ENCODE data around the gene CEP68.

The CEP68 gene

DNA sequence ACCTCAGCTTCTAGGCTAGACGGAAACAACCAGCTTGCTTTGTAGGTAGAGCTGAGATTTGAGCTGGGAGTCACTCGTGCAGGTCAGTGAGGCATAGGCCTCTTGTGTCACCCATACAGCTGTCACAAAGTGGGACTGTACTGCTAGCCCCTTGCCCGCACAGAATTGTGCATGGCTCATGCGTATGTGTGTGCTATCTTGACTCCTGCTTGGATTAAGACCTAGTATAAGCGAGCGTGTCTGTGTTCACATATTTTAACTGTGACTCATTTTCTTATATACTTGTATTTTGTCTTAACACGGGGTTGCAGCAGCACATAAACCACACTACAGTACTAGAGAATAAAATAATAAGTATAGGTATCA, 20.1 kb downstream of the CEP68 start:
- Histone ChIP-seq H3K36me3 (ENCODE audit: insufficient read depth, low read length) (peaks cover 65% of the 10 kb centered on the region), H3K9me3 (replicated peaks; ENCODE audit: low read length) (no peaks in the 10 kb centered on the region), H3K9ac (ENCODE audit: low read depth, low read length) (no peak overlapping the region), H3K27me3 (ENCODE audit: control insufficient read depth, insufficient read depth, low read length) (no peaks in the 10 kb centered on the region), H3K4me2 (ENCODE audit: low read length) (peak overlapping the region; percentile 44), H3K4me1 (ENCODE audit: control insufficient read depth, insufficient read depth, low read length) (peaks cover 26% of the 10 kb centered on the region), H3K4me3 (ENCODE audit: low read length) (no peak overlapping the region)

GRCh38 chr2:65077898-65078297, 21.7 kb downstream of the CEP68 start:
- no peaks in the 10 kb centered on the region for H3K27me3 ChIP-seq (ENCODE audit: control insufficient read depth, insufficient read depth, low read length)
- no peak overlapping the region for H3K9ac ChIP-seq (ENCODE audit: low read depth, low read length)
- H3K36me3 ChIP-seq (ENCODE audit: insufficient read depth, low read length) = peaks cover 63% of the 10 kb centered on the region
- H3K9me3 ChIP-seq (replicated peaks; ENCODE audit: low read length) = no peaks in the 10 kb centered on the region
- no peak overlapping the region for H3K4me2 ChIP-seq (ENCODE audit: low read length)
- no peak overlapping the region for H3K4me3 ChIP-seq (ENCODE audit: low read length)
- peaks cover 26% of the 10 kb centered on the region for H3K4me1 ChIP-seq (ENCODE audit: control insufficient read depth, insufficient read depth, low read length)

DNA sequence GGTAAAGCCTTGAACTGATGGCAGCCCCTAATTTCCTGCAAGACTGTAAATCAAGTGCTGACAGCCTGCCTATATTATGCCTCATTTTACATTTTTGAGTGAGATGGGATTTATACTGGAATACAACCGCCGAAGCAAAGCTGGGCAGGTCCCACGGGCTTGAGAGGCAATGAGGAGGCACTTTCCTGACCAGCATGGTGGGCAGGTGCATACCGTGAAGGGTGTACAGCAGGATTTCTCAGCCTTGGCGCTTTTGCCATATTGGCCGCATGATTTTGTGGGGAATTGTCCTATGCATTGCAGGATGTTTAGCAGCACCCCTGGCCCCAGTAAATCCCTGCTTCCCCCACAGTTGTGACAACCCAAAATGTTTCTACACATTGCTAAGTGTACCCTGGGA, 22.8 kb downstream of the CEP68 start:
- H3K4me2 ChIP-seq (ENCODE audit: low read length) = no peak overlapping the region
- no peaks in the 10 kb centered on the region for H3K27me3 ChIP-seq (ENCODE audit: control insufficient read depth, insufficient read depth, low read length)
- H3K9ac ChIP-seq (ENCODE audit: low read depth, low read length) = no peak overlapping the region
- H3K36me3 ChIP-seq (ENCODE audit: insufficient read depth, low read length) = peaks cover 63% of the 10 kb centered on the region
- peaks cover 26% of the 10 kb centered on the region for H3K4me1 ChIP-seq (ENCODE audit: control insufficient read depth, insufficient read depth, low read length)
- H3K4me3 ChIP-seq (ENCODE audit: low read length) = no peak overlapping the region
- H3K9me3 ChIP-seq (replicated peaks; ENCODE audit: low read length) = no peaks in the 10 kb centered on the region

- H3K4me1 ChIP-seq (ENCODE audit: control insufficient read depth, insufficient read depth, low read length) = peaks cover 12% of the 10 kb centered on the region
- H3K4me2 ChIP-seq (ENCODE audit: low read length) = no peak overlapping the region
- no peaks in the 10 kb centered on the region for H3K9me3 ChIP-seq (replicated peaks; ENCODE audit: low read length)
- no peak overlapping the region for H3K4me3 ChIP-seq (ENCODE audit: low read length)
- H3K36me3 ChIP-seq (ENCODE audit: insufficient read depth, low read length) = peaks cover 69% of the 10 kb centered on the region
- H3K9ac ChIP-seq (ENCODE audit: low read depth, low read length) = no peak overlapping the region
- H3K27me3 ChIP-seq (ENCODE audit: control insufficient read depth, insufficient read depth, low read length) = no peaks in the 10 kb centered on the region
These were observed 25.0 kb downstream of the CEP68 start for GRCh38 chr2:65081232-65081685.

- Histone ChIP-seq H3K4me2 (ENCODE audit: low read length) (no peak overlapping the region), H3K4me1 (ENCODE audit: control insufficient read depth, insufficient read depth, low read length) (peaks cover 4% of the 10 kb centered on the region), H3K36me3 (ENCODE audit: insufficient read depth, low read length) (peaks cover 79% of the 10 kb centered on the region)
These were observed 28.9 kb downstream of the CEP68 start for GRCh38 chr2:65085148-65085547.

DNA sequence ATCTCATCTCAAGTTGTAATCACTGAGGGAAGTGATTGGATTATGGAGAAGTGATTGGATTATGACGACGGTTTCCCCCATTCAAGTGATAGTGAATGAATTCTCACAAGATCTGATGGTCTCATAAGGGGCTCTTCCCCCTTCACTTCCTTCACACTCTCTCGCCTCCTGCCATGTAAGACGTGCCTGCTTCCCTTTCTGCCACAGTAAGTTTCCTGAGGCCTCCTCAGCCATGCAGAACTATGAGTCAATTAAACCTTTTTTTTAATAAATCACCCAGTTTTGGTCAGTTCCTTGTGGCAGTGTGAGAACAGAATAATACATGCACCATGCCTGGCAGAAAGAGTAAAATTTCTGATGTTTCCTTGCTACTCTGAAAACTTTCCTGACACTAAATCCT, 36.6 kb downstream of the CEP68 start:
- Histone ChIP-seq H3K4me2 (ENCODE audit: low read length) (no peak overlapping the region), H3K36me3 (ENCODE audit: insufficient read depth, low read length) (peaks cover 75% of the 10 kb centered on the region), H3K9ac (ENCODE audit: low read depth, low read length) (no peak overlapping the region), H3K9me3 (replicated peaks; ENCODE audit: low read length) (no peaks in the 10 kb centered on the region), H3K27me3 (ENCODE audit: control insufficient read depth, insufficient read depth, low read length) (no peaks in the 10 kb centered on the region), H3K4me3 (ENCODE audit: low read length) (no peak overlapping the region), H3K4me1 (ENCODE audit: control insufficient read depth, insufficient read depth, low read length) (peaks cover 11% of the 10 kb centered on the region)

More at GRCh38 chr2:65085148-65085547, 28.9 kb downstream of the CEP68 start:
- H3K9me3 ChIP-seq (replicated peaks; ENCODE audit: low read length) = no peaks in the 10 kb centered on the region
- H3K9ac ChIP-seq (ENCODE audit: low read depth, low read length) = no peak overlapping the region
- no peak overlapping the region for H3K4me3 ChIP-seq (ENCODE audit: low read length)
- H3K27me3 ChIP-seq (ENCODE audit: control insufficient read depth, insufficient read depth, low read length) = no peaks in the 10 kb centered on the region

DNA sequence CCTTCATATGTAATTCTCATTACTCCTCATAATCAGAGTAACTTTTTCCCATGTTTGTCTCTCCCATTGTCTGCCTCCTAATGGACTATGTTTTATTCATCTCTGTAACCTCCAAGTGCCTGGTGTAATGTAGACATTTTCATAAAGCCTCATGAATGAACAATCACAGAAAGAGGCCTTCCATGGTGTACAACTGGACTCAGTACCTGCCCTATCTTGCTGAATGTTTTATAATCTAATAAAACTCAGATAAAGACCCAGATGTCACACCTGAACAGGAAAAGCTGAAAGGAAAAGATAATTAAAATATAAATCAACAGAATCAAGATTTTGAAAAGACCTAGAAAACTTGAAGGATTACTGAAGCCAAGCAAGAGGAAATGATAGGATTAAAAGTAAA, 37.0 kb downstream of the CEP68 start:
- Histone ChIP-seq H3K27me3 (ENCODE audit: control insufficient read depth, insufficient read depth, low read length) (no peaks in the 10 kb centered on the region), H3K4me1 (ENCODE audit: control insufficient read depth, insufficient read depth, low read length) (peaks cover 11% of the 10 kb centered on the region), H3K4me2 (ENCODE audit: low read length) (no peak overlapping the region), H3K36me3 (ENCODE audit: insufficient read depth, low read length) (peaks cover 75% of the 10 kb centered on the region), H3K4me3 (ENCODE audit: low read length) (no peak overlapping the region), H3K9me3 (replicated peaks; ENCODE audit: low read length) (no peaks in the 10 kb centered on the region), H3K9ac (ENCODE audit: low read depth, low read length) (no peak overlapping the region)

- Histone ChIP-seq H3K4me1 (ENCODE audit: control insufficient read depth, insufficient read depth, low read length) (peaks cover 7% of the 10 kb centered on the region), H3K9me3 (replicated peaks; ENCODE audit: low read length) (no peaks in the 10 kb centered on the region), H3K9ac (ENCODE audit: low read depth, low read length) (no peak overlapping the region), H3K4me2 (ENCODE audit: low read length) (no peak overlapping the region), H3K36me3 (ENCODE audit: insufficient read depth, low read length) (peaks cover 70% of the 10 kb centered on the region), H3K27me3 (ENCODE audit: control insufficient read depth, insufficient read depth, low read length) (no peaks in the 10 kb centered on the region), H3K4me3 (ENCODE audit: low read length) (no peak overlapping the region)
These were observed 40.7 kb downstream of the CEP68 start for GRCh38 chr2:65096948-65097347.

GRCh38 chr2:65097844-65098243, 41.6 kb downstream of the CEP68 start:
- no peaks in the 10 kb centered on the region for H3K27me3 ChIP-seq (ENCODE audit: control insufficient read depth, insufficient read depth, low read length)
- no peak overlapping the region for H3K4me3 ChIP-seq (ENCODE audit: low read length)
- peaks cover 68% of the 10 kb centered on the region for H3K36me3 ChIP-seq (ENCODE audit: insufficient read depth, low read length)

GRCh38 chr2:65098741-65099140, 42.5 kb downstream of the CEP68 start:
- Histone ChIP-seq H3K9me3 (replicated peaks; ENCODE audit: low read length) (no peaks in the 10 kb centered on the region), H3K4me3 (ENCODE audit: low read length) (no peak overlapping the region), H3K4me1 (ENCODE audit: control insufficient read depth, insufficient read depth, low read length) (peaks cover 21% of the 10 kb centered on the region), H3K4me2 (ENCODE audit: low read length) (no peak overlapping the region), H3K36me3 (ENCODE audit: insufficient read depth, low read length) (peaks cover 64% of the 10 kb centered on the region), H3K27me3 (ENCODE audit: control insufficient read depth, insufficient read depth, low read length) (no peaks in the 10 kb centered on the region), H3K9ac (ENCODE audit: low read depth, low read length) (no peak overlapping the region)

More at GRCh38 chr2:65097844-65098243, 41.6 kb downstream of the CEP68 start:
- Histone ChIP-seq H3K9me3 (replicated peaks; ENCODE audit: low read length) (no peaks in the 10 kb centered on the region), H3K4me2 (ENCODE audit: low read length) (no peak overlapping the region), H3K9ac (ENCODE audit: low read depth, low read length) (no peak overlapping the region), H3K4me1 (ENCODE audit: control insufficient read depth, insufficient read depth, low read length) (peaks cover 13% of the 10 kb centered on the region)

- Histone ChIP-seq H3K9ac (ENCODE audit: low read depth, low read length) (no peak overlapping the region), H3K36me3 (ENCODE audit: insufficient read depth, low read length) (peaks cover 55% of the 10 kb centered on the region), H3K9me3 (replicated peaks; ENCODE audit: low read length) (no peaks in the 10 kb centered on the region), H3K4me3 (ENCODE audit: low read length) (no peak overlapping the region), H3K27me3 (ENCODE audit: control insufficient read depth, insufficient read depth, low read length) (no peaks in the 10 kb centered on the region), H3K4me1 (ENCODE audit: control insufficient read depth, insufficient read depth, low read length) (peaks cover 27% of the 10 kb centered on the region), H3K4me2 (ENCODE audit: low read length) (no peak overlapping the region)
These were observed 44.9 kb downstream of the CEP68 start for GRCh38 chr2:65101071-65101470.

- H3K4me3 ChIP-seq (ENCODE audit: low read length) = no peak overlapping the region
- peak overlapping the region; percentile 46 for H3K9ac ChIP-seq (ENCODE audit: low read depth, low read length)
- peaks cover 20% of the 10 kb centered on the region for H3K4me1 ChIP-seq (ENCODE audit: control insufficient read depth, insufficient read depth, low read length)
- no peaks in the 10 kb centered on the region for H3K9me3 ChIP-seq (replicated peaks; ENCODE audit: low read length)
- no peaks in the 10 kb centered on the region for H3K27me3 ChIP-seq (ENCODE audit: control insufficient read depth, insufficient read depth, low read length)
- peaks cover 43% of the 10 kb centered on the region for H3K36me3 ChIP-seq (ENCODE audit: insufficient read depth, low read length)
- H3K4me2 ChIP-seq (ENCODE audit: low read length) = peak overlapping the region; percentile 53
These were observed 46.9 kb downstream of the CEP68 start for GRCh38 chr2:65103013-65103715.

Measured in skeletal muscle satellite cell (primary cell).